K562 (cell line): ENCODE data around the gene ARHGEF12. TPM values are rescaled to one million over a fixed set of nuclear protein-coding genes. Genes with fewer than 3 reads are reported as not detected.

Experiments
- GATA2 ChIP-seq: sonication (generic); formaldehyde crosslinking; IDR thresholded peaks from 2 replicates; pipeline ENCODE4 v1.4.0; 2020; ENCODE audit warnings: mild to moderate bottlenecking, missing genetic modification reagents
- IRF9 ChIP-seq: fragments of 450-650 bp; IDR thresholded peaks from 2 replicates; pipeline ENCODE4 v1.6.1; 2016; ENCODE audit warnings: missing biosample characterization, missing genetic modification characterization
- LEF1 ChIP-seq: fragments of 450-650 bp; IDR thresholded peaks from 2 replicates; pipeline ENCODE4 v1.6.1; 2016; ENCODE audit warnings: mild to moderate bottlenecking
- PHTF2 ChIP-seq: fragments of 250-450 bp; sonication (Bioruptor Pico); IDR thresholded peaks from 2 replicates; pipeline ENCODE4 v1.5.0; 2021; ENCODE audit warnings: mild to moderate bottlenecking
- SIRT6 ChIP-seq: IDR thresholded peaks from one replicate; pipeline ENCODE4 v1.6.1; 2012; ENCODE audit warnings: low read depth, mild to moderate bottlenecking, control low read depth, inconsistent platforms, low read length, moderate library complexity
- ZBTB34 ChIP-seq: fragments of 250-450 bp; sonication (Bioruptor Pico); IDR thresholded peaks from 2 replicates; pipeline ENCODE4 v1.8.0; 2021; ENCODE audit warnings: mild to moderate bottlenecking, moderate library complexity
- ZFP30 ChIP-seq: fragments of 250-450 bp; sonication (Bioruptor Pico); IDR thresholded peaks from 2 replicates; pipeline ENCODE4 v1.8.0; 2022; ENCODE audit warnings: moderate library complexity, mild to moderate bottlenecking, inconsistent platforms, borderline replicate concordance
- ZNF184 ChIP-seq: sonication (generic); formaldehyde crosslinking; IDR thresholded peaks from 2 replicates; pipeline ENCODE4 v1.5.0; 2020; ENCODE audit warnings: missing genetic modification reagents
- polyA plus RNA-seq, 8 experiments: library from polyadenylated mRNA; depleted of rRNA in 4 of 8; stranded (reverse) in 5 of 8; unstranded in 3 of 8; fragments of >200 nt; fragmentation: Nextera tagmentation in 2 of 8; fragmentation: Illumina TruSeq in 1 of 8; extraction: Ambion mirVana in 2 of 8; extraction: Trizol in 1 of 8; gene quantifications; 2 replicates each; pipeline versions ENCODE4 v1.2.1 to v1.2.3, GENCODE V29; 2011 to 2014; ENCODE audit warnings: inconsistent platforms in 1 of 8, missing spikeins in 1 of 8
- total RNA-seq, 7 experiments: library from RNA; depleted of rRNA in 6 of 7; stranded (reverse); fragments of >200 nt in 6 of 7; fragmentation: Illumina TruSeq in 2 of 7; extraction: Trizol in 2 of 7; gene quantifications; 2 replicates each; pipeline versions ENCODE4 v1.2.1 to v1.2.3, GENCODE V29; 2011 to 2021; ENCODE audit warnings: low replicate concordance in 1 of 7
- TF ChIP-seq, protein P1 (sequence below): fragments of 450-650 bp; conservative IDR thresholded peaks from 2 replicates; pipeline ENCODE4 v1.6.1; 2016; ENCODE audit warnings: missing genetic modification characterization, low read depth, mild to moderate bottlenecking, missing compliant biosample characterization, moderate library complexity
- TF ChIP-seq, protein P2 (sequence below), 3 experiments: IDR thresholded peaks in 2 of 3; conservative IDR thresholded peaks in 1 of 3; 2 replicates each; pipeline ENCODE4 v1.5.1; 2011 to 2012; ENCODE audit warnings: low read length in 3 of 3, mild to moderate bottlenecking in 3 of 3, control low read depth in 2 of 3, improper control_type of control experiment in 1 of 3, inconsistent platforms in 1 of 3, low read depth in 1 of 3, mixed read lengths in 1 of 3, moderate library complexity in 1 of 3; ENCODE audit not compliant: insufficient read depth in 2 of 3
- TF ChIP-seq, protein P3 (sequence below): sonication (generic); formaldehyde crosslinking; IDR thresholded peaks from 2 replicates; pipeline ENCODE4 v1.8.1; 2023; ENCODE audit warnings: mild to moderate bottlenecking, missing genetic modification reagents

ARHGEF12 gene
- total and polyA plus RNA-seq, 9 of the 15 experiments (the other 6 are each of a cell fraction or from before 2014, with no cell fraction given), result 3.5 to 51.7 (median 29.5) TPM

DNA sequence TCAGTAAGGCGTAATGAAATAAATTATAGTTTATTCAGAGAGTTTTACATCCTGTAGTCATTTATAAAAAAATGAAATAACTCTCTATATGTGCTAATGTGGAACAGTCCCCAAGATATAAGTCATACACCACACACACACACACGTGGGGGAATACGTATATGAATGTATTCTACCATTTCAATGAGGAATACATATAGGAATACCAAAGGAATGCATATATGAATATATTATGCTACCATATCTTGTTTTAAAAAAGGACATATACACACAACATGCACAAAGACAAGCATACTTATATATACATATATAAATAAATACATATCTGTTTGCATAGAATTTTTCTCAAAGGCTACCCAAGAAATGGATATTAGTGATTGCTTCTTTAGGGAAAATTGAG, 135.8 kb downstream of the ARHGEF12 start (continued):
- TF ChIP-seq, protein P1, sequence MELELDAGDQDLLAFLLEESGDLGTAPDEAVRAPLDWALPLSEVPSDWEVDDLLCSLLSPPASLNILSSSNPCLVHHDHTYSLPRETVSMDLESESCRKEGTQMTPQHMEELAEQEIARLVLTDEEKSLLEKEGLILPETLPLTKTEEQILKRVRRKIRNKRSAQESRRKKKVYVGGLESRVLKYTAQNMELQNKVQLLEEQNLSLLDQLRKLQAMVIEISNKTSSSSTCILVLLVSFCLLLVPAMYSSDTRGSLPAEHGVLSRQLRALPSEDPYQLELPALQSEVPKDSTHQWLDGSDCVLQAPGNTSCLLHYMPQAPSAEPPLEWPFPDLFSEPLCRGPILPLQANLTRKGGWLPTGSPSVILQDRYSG, result no peak
- TF ChIP-seq GATA2 (CRISPR knock-in tag), result no peak
- TF ChIP-seq SIRT6, result no peak
- no peak for TF ChIP-seq ZNF184 (CRISPR knock-in tag)
- no peak for TF ChIP-seq ZBTB34 (CRISPR knock-in tag)
- TF ChIP-seq PHTF2 (CRISPR knock-in tag), result no peak
- TF ChIP-seq ZFP30 (CRISPR knock-in tag), result no peak
- no peak for TF ChIP-seq IRF9 (tag)
- no peak for TF ChIP-seq LEF1
- TF ChIP-seq, protein P2, sequence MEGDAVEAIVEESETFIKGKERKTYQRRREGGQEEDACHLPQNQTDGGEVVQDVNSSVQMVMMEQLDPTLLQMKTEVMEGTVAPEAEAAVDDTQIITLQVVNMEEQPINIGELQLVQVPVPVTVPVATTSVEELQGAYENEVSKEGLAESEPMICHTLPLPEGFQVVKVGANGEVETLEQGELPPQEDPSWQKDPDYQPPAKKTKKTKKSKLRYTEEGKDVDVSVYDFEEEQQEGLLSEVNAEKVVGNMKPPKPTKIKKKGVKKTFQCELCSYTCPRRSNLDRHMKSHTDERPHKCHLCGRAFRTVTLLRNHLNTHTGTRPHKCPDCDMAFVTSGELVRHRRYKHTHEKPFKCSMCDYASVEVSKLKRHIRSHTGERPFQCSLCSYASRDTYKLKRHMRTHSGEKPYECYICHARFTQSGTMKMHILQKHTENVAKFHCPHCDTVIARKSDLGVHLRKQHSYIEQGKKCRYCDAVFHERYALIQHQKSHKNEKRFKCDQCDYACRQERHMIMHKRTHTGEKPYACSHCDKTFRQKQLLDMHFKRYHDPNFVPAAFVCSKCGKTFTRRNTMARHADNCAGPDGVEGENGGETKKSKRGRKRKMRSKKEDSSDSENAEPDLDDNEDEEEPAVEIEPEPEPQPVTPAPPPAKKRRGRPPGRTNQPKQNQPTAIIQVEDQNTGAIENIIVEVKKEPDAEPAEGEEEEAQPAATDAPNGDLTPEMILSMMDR (IDR thresholded peaks at IDR 0.05 in 2 of 3, conservative IDR thresholded peaks at IDR 0.05 in 1 of 3; ENCODE audit: insufficient read depth in 2 of 3, low read depth in 1 of 3, low read length in 3 of 3), result no peak
- TF ChIP-seq, protein P3, sequence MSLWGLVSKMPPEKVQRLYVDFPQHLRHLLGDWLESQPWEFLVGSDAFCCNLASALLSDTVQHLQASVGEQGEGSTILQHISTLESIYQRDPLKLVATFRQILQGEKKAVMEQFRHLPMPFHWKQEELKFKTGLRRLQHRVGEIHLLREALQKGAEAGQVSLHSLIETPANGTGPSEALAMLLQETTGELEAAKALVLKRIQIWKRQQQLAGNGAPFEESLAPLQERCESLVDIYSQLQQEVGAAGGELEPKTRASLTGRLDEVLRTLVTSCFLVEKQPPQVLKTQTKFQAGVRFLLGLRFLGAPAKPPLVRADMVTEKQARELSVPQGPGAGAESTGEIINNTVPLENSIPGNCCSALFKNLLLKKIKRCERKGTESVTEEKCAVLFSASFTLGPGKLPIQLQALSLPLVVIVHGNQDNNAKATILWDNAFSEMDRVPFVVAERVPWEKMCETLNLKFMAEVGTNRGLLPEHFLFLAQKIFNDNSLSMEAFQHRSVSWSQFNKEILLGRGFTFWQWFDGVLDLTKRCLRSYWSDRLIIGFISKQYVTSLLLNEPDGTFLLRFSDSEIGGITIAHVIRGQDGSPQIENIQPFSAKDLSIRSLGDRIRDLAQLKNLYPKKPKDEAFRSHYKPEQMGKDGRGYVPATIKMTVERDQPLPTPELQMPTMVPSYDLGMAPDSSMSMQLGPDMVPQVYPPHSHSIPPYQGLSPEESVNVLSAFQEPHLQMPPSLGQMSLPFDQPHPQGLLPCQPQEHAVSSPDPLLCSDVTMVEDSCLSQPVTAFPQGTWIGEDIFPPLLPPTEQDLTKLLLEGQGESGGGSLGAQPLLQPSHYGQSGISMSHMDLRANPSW, result no peak
- TF ChIP-seq, all 486 proteins: peak for 0
